C4-2B (cell line): ENCODE data around the gene SLC25A25.

ENCODE experiments used
- ZFX ChIP-seq: fragments of 450-650 bp; IDR thresholded peaks from 2 replicates; pipeline ENCODE4 v1.6.1; 2017
- TF ChIP-seq, protein P1 (sequence below): fragments of 450-650 bp; conservative IDR thresholded peaks from 2 replicates; pipeline ENCODE4 v1.5.1; 2017; ENCODE audit warnings: mild to moderate bottlenecking

DNA sequence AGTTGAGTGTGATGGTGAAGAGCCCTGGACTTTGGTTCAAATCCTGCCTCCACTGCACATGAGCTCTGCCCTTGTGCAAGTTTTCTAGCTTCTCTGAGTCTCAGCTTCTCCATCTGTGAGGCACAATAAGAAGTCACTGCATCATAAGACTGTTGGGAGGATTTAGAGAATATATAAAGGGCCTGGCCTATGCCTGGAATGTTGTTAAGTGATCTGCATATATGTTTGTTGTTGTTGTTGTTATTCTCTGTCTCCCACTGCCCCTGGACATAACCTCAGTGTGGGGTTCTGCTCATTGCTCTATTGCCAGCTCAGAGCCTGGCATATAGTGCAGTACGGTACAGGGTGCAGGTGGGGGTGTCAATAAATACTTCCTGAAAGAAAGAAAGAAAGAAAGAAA is 46.9 kb upstream of the SLC25A25 start:
- TF ChIP-seq, protein P1, sequence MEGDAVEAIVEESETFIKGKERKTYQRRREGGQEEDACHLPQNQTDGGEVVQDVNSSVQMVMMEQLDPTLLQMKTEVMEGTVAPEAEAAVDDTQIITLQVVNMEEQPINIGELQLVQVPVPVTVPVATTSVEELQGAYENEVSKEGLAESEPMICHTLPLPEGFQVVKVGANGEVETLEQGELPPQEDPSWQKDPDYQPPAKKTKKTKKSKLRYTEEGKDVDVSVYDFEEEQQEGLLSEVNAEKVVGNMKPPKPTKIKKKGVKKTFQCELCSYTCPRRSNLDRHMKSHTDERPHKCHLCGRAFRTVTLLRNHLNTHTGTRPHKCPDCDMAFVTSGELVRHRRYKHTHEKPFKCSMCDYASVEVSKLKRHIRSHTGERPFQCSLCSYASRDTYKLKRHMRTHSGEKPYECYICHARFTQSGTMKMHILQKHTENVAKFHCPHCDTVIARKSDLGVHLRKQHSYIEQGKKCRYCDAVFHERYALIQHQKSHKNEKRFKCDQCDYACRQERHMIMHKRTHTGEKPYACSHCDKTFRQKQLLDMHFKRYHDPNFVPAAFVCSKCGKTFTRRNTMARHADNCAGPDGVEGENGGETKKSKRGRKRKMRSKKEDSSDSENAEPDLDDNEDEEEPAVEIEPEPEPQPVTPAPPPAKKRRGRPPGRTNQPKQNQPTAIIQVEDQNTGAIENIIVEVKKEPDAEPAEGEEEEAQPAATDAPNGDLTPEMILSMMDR, result no peak
- TF ChIP-seq ZFX, result no peak
